ENCODE results near the gene TMEM98.
"Not testable (repeated sequence)": the region's sequence is repeated elsewhere in the genome, so short reads cannot be mapped to it uniquely, and the experiment has no call there.

TMEM98 gene, protein sequence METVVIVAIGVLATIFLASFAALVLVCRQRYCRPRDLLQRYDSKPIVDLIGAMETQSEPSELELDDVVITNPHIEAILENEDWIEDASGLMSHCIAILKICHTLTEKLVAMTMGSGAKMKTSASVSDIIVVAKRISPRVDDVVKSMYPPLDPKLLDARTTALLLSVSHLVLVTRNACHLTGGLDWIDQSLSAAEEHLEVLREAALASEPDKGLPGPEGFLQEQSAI

DNA sequence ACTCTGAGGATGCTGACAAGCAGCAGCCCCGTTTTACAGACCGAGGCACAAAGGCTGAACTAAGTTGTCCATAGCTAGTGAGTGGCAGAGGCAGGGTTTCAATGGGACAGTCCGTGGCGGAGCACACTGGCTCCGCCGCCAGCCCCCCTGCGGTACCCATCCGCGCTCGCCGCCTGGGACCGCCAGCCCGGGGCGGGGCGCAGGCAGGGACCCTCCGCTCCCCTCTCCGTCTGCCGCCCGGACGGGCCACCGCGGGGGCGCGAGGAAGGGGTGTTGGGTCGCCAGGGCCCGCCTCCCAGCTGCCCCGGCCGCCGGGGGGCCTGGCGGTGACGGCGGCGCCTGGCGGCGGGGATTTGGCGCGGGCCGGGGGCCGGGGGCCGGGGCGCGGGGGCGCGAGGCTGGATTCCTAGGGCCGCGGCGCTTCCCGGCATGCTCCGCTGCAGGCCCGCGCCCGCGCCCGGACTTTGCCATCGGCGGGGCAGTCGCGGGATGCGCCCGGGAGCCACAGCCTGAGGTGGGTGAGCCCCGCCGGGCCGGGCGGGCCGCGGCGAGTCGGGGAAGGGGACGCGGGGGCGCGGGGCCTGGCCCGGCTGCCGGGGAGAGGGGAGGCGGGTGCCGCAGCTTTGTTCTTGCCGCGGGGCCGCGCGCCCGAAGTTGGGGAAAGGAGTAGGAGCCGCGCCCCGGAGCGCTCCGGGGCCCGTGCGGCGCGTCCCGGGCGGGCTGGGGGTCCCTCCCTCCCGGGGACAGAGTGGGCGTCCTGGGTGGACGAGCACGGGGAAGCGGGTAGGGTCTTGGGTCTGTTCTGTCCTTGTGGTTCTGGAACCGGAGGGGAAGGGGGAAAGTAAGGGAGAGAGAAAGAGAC, at the start of gene TMEM98:
TSS of gene TMEM98 (plus strand) at position 430 of the 862 bp plus-strand sequence. CDS start 3,376 bp downstream, outside the sequence.
- no peaks in the 10 kb centered on the region for H3K27me3 ChIP-seq (ENCODE audit: control insufficient read depth, insufficient read depth, low read length)
- H3K4me3 ChIP-seq (ENCODE audit: low read length) = peak within 1 kb of the TSS; percentile 69
- no peaks in the 10 kb centered on the region for H3K4me1 ChIP-seq (ENCODE audit: control insufficient read depth, insufficient read depth, low read length)
- peak within 1 kb of the TSS; percentile 41 for H3K27ac ChIP-seq (ENCODE audit: low read depth, low read length)
- H3K9ac ChIP-seq (ENCODE audit: low read length) = peak within 1 kb of the TSS; percentile 10
- no peaks in the 10 kb centered on the region for H3K36me3 ChIP-seq (ENCODE audit: control insufficient read depth, insufficient read depth, low read length)

DNA sequence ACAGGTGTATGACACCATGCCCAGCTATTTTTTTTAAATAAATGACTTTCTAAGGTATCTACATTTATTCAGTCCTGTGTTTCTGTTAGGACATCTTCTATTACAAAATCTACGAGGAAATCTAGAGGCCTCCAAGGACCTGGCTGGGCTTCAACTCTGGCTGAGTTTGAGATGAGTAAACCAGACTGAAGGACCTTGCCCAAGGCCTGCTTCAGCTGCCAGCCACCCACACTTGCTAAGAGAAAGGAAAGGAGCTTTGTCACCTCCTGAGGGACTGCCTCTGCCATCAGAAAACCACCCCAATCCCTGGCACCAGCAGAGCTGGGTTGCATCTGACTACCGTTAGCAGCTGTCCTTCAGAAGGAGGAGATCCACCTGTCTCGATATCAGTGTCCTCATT, 49.7 kb upstream of the TMEM98 start:
- no peak overlapping the region for H3K9ac ChIP-seq (ENCODE audit: low read length)
- H3K4me3 ChIP-seq (ENCODE audit: low read length) = no peak overlapping the region
- H3K27ac ChIP-seq (ENCODE audit: low read depth, low read length) = no peak overlapping the region
- H3K36me3 ChIP-seq (ENCODE audit: control insufficient read depth, insufficient read depth, low read length) = no peaks in the 10 kb centered on the region
- peaks cover 3% of the 10 kb centered on the region for H3K4me1 ChIP-seq (ENCODE audit: control insufficient read depth, insufficient read depth, low read length)
- no peaks in the 10 kb centered on the region for H3K27me3 ChIP-seq (ENCODE audit: control insufficient read depth, insufficient read depth, low read length)

DNA sequence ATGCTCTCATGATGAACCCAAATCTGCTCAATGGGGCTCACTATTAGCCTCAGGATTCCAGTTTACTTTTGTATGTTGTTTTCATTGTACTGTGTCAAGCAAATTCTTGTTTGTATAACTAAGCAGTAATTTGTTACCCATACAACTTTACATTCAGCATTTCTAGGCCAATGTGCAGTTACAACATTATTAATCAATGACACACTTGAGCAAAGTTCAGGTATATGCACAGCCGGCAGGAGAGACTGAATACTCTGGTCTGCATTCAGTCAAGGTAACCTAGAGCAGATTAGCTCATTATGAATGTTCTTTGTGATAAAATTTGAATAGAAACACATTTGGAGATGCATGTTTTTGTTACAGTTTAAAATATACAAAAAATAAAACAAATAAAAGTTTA, 48.8 kb upstream of the TMEM98 start:
- Histone ChIP-seq H3K27ac (ENCODE audit: low read depth, low read length) (no peak overlapping the region), H3K9ac (ENCODE audit: low read length) (no peak overlapping the region), H3K27me3 (ENCODE audit: control insufficient read depth, insufficient read depth, low read length) (no peaks in the 10 kb centered on the region), H3K4me1 (ENCODE audit: control insufficient read depth, insufficient read depth, low read length) (peaks cover 3% of the 10 kb centered on the region), H3K36me3 (ENCODE audit: control insufficient read depth, insufficient read depth, low read length) (no peaks in the 10 kb centered on the region), H3K4me3 (ENCODE audit: low read length) (no peak overlapping the region)

DNA sequence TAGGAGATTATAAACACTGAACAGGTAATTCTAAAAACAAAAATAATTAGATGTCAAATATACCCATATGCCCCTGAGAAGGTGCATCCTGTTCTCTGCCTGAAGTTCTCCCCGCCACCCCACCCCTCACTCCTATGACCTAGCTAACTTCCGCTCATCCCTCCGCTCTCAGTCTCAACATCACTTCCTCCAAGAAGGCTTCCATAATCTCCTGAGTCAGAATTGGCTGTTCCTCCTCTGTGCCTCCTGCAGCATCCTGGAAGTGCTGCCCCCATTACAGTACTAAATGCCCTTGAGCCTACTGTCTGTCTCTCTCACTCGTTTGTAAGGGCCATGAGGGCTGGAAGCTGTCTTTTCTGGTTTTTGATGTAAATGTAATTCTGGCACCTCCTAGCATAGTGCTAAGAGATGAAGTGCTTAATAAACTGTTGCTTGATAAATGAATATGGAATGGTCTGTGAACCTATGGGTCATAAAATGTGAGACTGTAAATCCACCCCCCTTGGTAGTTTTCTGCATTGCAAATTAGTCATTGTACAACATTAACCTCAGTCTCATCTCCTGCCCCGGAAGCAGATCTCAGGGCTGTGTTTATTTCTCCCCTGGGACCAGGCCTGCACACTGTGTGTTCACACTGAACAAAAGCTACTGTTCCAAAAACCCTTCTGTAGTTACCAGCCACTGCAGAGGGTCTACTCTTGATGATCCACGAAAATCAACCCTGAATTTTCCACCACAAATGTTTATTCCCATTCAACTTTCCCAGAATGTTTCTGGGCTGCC, 47.1 kb upstream of the TMEM98 start:
- H3K27me3 ChIP-seq (ENCODE audit: control insufficient read depth, insufficient read depth, low read length) = no peaks in the 10 kb centered on the region
- no peaks in the 10 kb centered on the region for H3K36me3 ChIP-seq (ENCODE audit: control insufficient read depth, insufficient read depth, low read length)
- peaks cover 3% of the 10 kb centered on the region for H3K4me1 ChIP-seq (ENCODE audit: control insufficient read depth, insufficient read depth, low read length)
- no peak overlapping the region for H3K9ac ChIP-seq (ENCODE audit: low read length)
- no peak overlapping the region for H3K4me3 ChIP-seq (ENCODE audit: low read length)
- H3K27ac ChIP-seq (ENCODE audit: low read depth, low read length) = no peak overlapping the region

DNA sequence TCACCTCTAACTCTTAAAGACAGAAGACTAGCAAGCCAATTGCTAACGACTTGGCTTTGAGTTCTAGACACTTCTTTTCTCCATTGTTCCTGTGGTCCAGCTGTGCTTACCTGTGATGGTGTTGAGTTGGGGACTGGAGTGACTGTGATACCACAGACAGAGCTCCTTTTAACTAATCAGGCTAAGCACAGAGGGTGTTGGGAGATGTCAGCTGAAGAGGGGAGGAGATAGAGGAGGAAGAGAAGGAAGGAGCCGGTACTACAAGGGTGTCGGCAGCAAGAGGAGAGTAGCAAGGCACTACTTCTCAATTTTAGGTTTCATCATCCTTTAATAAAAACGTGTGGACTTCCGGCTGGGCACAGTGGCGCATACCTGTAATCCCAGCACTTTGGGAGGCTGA, 45.9 kb upstream of the TMEM98 start:
- no peaks in the 10 kb centered on the region for H3K27me3 ChIP-seq (ENCODE audit: control insufficient read depth, insufficient read depth, low read length)
- H3K27ac ChIP-seq (ENCODE audit: low read depth, low read length) = no peak overlapping the region
- H3K4me1 ChIP-seq (ENCODE audit: control insufficient read depth, insufficient read depth, low read length) = peaks cover 3% of the 10 kb centered on the region
- H3K9ac ChIP-seq (ENCODE audit: low read length) = no peak overlapping the region
- no peak overlapping the region for H3K4me3 ChIP-seq (ENCODE audit: low read length)
- no peaks in the 10 kb centered on the region for H3K36me3 ChIP-seq (ENCODE audit: control insufficient read depth, insufficient read depth, low read length)

DNA sequence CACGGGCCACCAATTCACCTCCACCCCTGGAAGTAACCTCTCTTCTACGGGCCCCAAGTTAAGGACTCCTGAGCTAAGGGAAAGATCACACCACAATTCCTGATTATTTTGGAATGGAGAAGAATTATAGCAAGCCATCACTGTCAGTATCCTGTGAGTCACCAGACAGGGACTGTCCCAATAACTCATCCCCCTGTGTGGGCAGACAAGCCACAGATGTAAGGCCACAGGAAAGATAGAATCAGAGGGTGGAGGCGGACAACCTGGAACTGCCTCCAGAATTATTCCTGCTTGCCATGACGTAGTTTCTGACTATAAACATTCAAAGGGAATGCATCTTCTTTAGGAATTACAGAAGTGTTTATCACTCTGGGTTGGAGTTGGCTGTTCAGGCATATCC, 45.2 kb upstream of the TMEM98 start:
- no peak overlapping the region for H3K9ac ChIP-seq (ENCODE audit: low read length)
- no peaks in the 10 kb centered on the region for H3K36me3 ChIP-seq (ENCODE audit: control insufficient read depth, insufficient read depth, low read length)
- H3K27ac ChIP-seq (ENCODE audit: low read depth, low read length) = no peak overlapping the region
- no peaks in the 10 kb centered on the region for H3K4me1 ChIP-seq (ENCODE audit: control insufficient read depth, insufficient read depth, low read length)
- no peaks in the 10 kb centered on the region for H3K27me3 ChIP-seq (ENCODE audit: control insufficient read depth, insufficient read depth, low read length)
- H3K4me3 ChIP-seq (ENCODE audit: low read length) = no peak overlapping the region

DNA sequence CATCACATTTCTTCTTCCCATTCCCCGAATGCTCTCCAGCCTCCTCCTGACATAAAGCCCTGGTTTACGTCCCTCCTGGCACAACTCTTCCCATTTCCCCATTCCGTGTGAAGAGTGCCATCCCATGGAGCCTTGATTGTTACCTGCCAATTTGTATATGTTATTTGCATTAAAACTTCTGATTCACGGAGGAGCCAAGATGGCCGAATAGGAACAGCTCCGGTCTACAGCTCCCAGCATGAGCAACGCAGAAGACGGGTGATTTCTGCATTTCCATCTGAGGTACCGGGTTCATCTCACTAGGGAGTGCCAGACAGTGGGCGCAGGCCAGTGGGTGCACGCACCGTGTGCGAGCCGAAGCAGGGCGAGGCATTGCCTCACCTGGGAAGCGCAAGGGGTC, 41.0 kb upstream of the TMEM98 start:
- not testable (repeated sequence) for H3K27me3 ChIP-seq (ENCODE audit: control insufficient read depth, insufficient read depth, low read length); H3K9ac ChIP-seq (ENCODE audit: low read length); H3K4me3 ChIP-seq (ENCODE audit: low read length); H3K4me1 ChIP-seq (ENCODE audit: control insufficient read depth, insufficient read depth, low read length); H3K27ac ChIP-seq (ENCODE audit: low read depth, low read length); H3K36me3 ChIP-seq (ENCODE audit: control insufficient read depth, insufficient read depth, low read length)

DNA sequence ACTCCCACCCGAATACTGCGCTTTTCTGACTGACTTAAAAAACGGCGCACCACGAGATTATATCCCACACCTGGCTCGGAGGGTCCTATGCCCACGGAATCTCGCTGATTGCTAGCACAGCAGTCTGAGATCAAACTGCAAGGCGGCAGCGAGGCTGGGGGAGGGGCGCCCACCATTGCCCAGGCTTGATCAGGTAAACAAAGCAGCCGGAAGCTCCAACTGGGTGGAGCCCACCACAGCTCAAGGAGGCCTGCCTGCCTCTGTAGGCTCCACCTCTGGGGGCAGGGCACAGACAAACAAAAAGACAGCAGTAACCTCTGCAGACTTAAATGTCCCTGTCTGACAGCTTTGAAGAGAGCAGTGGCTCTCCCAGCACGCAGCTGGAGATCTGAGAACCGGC, 40.5 kb upstream of the TMEM98 start:
- H3K27ac ChIP-seq (ENCODE audit: low read depth, low read length); H3K36me3 ChIP-seq (ENCODE audit: control insufficient read depth, insufficient read depth, low read length); H3K9ac ChIP-seq (ENCODE audit: low read length); H3K27me3 ChIP-seq (ENCODE audit: control insufficient read depth, insufficient read depth, low read length); H3K4me1 ChIP-seq (ENCODE audit: control insufficient read depth, insufficient read depth, low read length); H3K4me3 ChIP-seq (ENCODE audit: low read length): not testable (repeated sequence)

DNA sequence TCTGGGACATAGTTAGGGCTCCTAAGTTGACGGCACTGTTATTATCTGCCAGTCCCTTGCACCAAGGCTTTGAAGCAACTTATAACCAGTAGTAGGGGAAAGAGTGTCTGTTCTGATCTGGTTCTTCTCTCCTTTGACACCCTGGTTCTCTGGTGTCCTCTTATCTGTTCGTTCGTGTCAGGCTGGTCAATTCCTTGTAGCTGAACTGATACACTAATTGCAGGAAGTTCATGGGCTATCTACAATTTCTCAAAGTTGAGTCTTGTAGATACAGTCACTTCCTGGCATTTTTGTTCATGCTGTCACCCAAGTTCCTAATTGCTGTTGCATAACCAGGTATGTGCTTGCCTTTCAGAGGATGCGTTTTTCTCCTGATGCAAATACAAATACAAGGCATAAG, 33.7 kb upstream of the TMEM98 start:
- no peaks in the 10 kb centered on the region for H3K36me3 ChIP-seq (ENCODE audit: control insufficient read depth, insufficient read depth, low read length)
- H3K27me3 ChIP-seq (ENCODE audit: control insufficient read depth, insufficient read depth, low read length) = no peaks in the 10 kb centered on the region
- no peaks in the 10 kb centered on the region for H3K4me1 ChIP-seq (ENCODE audit: control insufficient read depth, insufficient read depth, low read length)
- no peak overlapping the region for H3K9ac ChIP-seq (ENCODE audit: low read length)
- H3K27ac ChIP-seq (ENCODE audit: low read depth, low read length) = no peak overlapping the region
- no peak overlapping the region for H3K4me3 ChIP-seq (ENCODE audit: low read length)

DNA sequence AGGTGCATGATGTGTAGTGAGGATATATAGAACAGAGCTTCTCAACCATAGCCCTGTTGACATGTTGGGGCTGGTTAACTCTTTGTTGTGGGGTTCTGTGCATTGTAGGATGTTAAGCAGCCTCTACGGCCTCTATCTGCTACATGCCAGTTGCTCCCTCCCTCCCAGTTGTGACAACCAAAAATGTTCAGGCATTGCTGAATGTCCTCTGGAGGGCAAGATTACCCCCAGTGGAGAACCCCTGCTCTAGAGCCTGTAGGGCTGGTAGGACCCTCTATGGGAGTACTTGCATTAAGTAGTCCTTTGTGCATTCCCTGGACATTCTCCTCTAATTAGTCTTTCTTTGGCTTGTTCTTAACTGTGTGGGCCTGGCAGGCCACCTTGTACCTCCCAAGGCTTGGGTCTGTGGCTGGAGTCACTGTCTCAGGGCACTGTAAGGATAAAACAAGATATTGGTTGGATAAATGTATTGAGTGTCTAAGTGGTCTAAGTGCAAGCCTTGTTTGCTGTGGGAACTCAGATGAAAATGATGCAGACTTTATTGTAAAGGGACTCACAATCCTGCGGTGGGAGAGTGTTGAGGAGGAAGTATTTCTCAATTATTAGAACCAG, 31.2 kb upstream of the TMEM98 start:
- H3K4me1 ChIP-seq (ENCODE audit: control insufficient read depth, insufficient read depth, low read length) = no peaks in the 10 kb centered on the region

DNA sequence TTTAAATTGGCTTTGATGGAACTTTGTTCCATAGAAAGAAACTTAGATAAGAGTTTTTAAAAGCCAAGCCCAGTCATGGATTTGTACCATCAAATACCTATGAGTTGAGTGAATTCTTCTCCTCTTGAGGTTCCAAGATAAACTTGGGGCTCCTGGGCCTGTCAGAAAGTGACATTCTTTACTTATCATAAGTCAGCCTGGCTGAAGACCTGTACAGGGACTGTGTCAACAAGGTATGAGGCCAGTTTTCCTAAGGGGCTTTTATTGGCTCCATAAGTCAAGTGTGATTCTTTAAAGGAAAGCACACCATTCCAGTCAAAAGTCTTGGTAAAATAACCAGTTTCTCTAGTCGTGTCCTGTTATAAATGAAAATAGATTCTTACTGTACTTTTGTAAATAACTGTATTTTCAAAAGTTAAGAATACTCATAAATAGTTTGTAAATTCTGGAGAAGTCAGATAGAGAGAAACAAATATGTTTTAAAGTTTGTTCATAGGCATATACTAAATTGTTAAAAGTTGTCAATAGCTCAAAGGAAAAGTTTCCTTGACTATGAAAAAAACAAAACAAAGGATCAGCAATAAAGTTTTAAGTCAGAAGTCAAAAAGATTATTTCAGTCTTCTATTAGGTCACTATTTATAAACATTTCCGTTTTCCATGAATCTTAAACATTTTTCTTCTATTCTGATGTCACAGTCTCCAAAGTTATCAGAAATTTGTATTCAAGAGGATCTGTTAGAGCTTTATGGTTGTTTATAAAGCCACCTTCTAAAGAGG, 28.5 kb upstream of the TMEM98 start:
- Histone ChIP-seq H3K27me3 (ENCODE audit: control insufficient read depth, insufficient read depth, low read length) (no peaks in the 10 kb centered on the region), H3K27ac (ENCODE audit: low read depth, low read length) (no peak overlapping the region), H3K4me1 (ENCODE audit: control insufficient read depth, insufficient read depth, low read length) (no peaks in the 10 kb centered on the region), H3K36me3 (ENCODE audit: control insufficient read depth, insufficient read depth, low read length) (no peaks in the 10 kb centered on the region), H3K4me3 (ENCODE audit: low read length) (no peak overlapping the region), H3K9ac (ENCODE audit: low read length) (no peak overlapping the region)

More for the DNA sequence above, 31.2 kb upstream of the TMEM98 start:
- H3K27ac ChIP-seq (ENCODE audit: low read depth, low read length) = no peak overlapping the region
- no peak overlapping the region for H3K4me3 ChIP-seq (ENCODE audit: low read length)
- H3K27me3 ChIP-seq (ENCODE audit: control insufficient read depth, insufficient read depth, low read length) = no peaks in the 10 kb centered on the region
- no peaks in the 10 kb centered on the region for H3K36me3 ChIP-seq (ENCODE audit: control insufficient read depth, insufficient read depth, low read length)
- no peak overlapping the region for H3K9ac ChIP-seq (ENCODE audit: low read length)
